SK-N-SH (cell line): ENCODE results near the gene DDRGK1. TPM values are rescaled to one million over a fixed set of nuclear protein-coding genes. Genes with fewer than 3 reads are reported as not detected.

Experiments
- CTCF ChIA-PET: fragments of 300-600, 350-600 bp; formaldehyde crosslinking; extraction: SDS; loops from one replicate; lab custom pipeline; 2021; lab: Yijun Ruan, JAX
- POLR2A ChIA-PET: fragments of 350-600 bp; sonication (Branson Sonifier 250); formaldehyde crosslinking; extraction: SDS; loops from one replicate; lab custom pipeline; 2020; ENCODE audit warnings: antibody characterized with exemption, inconsistent platforms; lab: Yijun Ruan, JAX
- DNase-seq: peaks from one replicate; pipeline ENCODE4 v3.0.0; 2012
- H2AFZ ChIP-seq: fragments of 200-600 bp; sonication (generic); 2 replicates; pipeline ENCODE4 v1.8.1; 2016; ENCODE audit warnings: antibody characterized with exemption, mild to moderate bottlenecking, low read depth
- H3F3A ChIP-seq: fragments of 200-600 bp; sonication (generic); replicated peaks from 2 replicates; pipeline ENCODE3; 2016; ENCODE audit warnings: antibody characterized with exemption, mild to moderate bottlenecking; ENCODE audit not compliant: insufficient read depth
- H3K27ac ChIP-seq, 2 experiments: fragments of 200-500 bp in 1 of 2; fragments of 200-600 bp in 1 of 2; sonication (Bioruptor generic) in 1 of 2; sonication (generic), shearing (Covaris generic) in 1 of 2; 2 replicates each; pipeline versions ENCODE4 v1.5.1 to v1.6.1; 2014 to 2016; ENCODE audit warnings: low read depth in 2 of 2, inconsistent platforms in 1 of 2, low read length in 1 of 2, mild to moderate bottlenecking in 1 of 2, mixed read lengths in 1 of 2
- H3K27me3 ChIP-seq: fragments of 200-600 bp; sonication (generic), shearing (Covaris generic); 2 replicates; pipeline ENCODE4 v1.6.1; 2016; ENCODE audit warnings: mixed run types; ENCODE audit not compliant: insufficient read depth
- H3K36me3 ChIP-seq, 2 experiments: fragments of 200-500 bp in 1 of 2; fragments of 200-600 bp in 1 of 2; sonication (Bioruptor generic) in 1 of 2; sonication (generic) in 1 of 2; replicated peaks in 1 of 2; 2 replicates each; pipeline versions ENCODE3 to v1.5.1; 2014 to 2016; ENCODE audit warnings: low read length in 1 of 2, mild to moderate bottlenecking in 1 of 2; ENCODE audit not compliant: insufficient read depth in 2 of 2, control insufficient read depth in 1 of 2
- H3K4me1 ChIP-seq, 2 experiments: fragments of 200-500 bp in 1 of 2; fragments of 200-600 bp in 1 of 2; sonication (Bioruptor generic) in 1 of 2; sonication (generic), shearing (Covaris generic) in 1 of 2; 2 replicates each; pipeline versions ENCODE4 v1.5.1 to v1.6.1; 2014 to 2016; ENCODE audit warnings: low read depth in 1 of 2, low read length in 1 of 2, mixed run types in 1 of 2; ENCODE audit not compliant: insufficient read depth in 2 of 2, control insufficient read depth in 1 of 2
- H3K4me2 ChIP-seq: fragments of 200-600 bp; sonication (generic), shearing (Covaris generic); 2 replicates; pipeline ENCODE4 v1.6.1; 2017; ENCODE audit warnings: mixed run types
- H3K4me3 ChIP-seq, 2 experiments: fragments of 200-500 bp in 1 of 2; fragments of 200-600 bp in 1 of 2; sonication (Bioruptor generic) in 1 of 2; sonication (generic), shearing (Covaris generic) in 1 of 2; 2 replicates each; pipeline versions ENCODE4 v1.5.1 to v1.8.1; 2014 to 2016; ENCODE audit warnings: low read depth in 2 of 2, inconsistent platforms in 1 of 2, low read length in 1 of 2, mild to moderate bottlenecking in 1 of 2, mixed read lengths in 1 of 2, moderate library complexity in 1 of 2
- H3K79me2 ChIP-seq: fragments of 200-600 bp; sonication (generic); 2 replicates; pipeline ENCODE4 v1.8.1; 2017; ENCODE audit warnings: mild to moderate bottlenecking; ENCODE audit not compliant: insufficient read depth
- H3K9ac ChIP-seq: fragments of 200-600 bp; sonication (generic); 2 replicates; pipeline ENCODE4 v1.6.1; 2017; ENCODE audit warnings: mixed run types
- H3K9me2 ChIP-seq: fragments of 200-600 bp; sonication (generic); 2 replicates; pipeline ENCODE4 v1.6.1; 2017; ENCODE audit warnings: mixed run types
- H3K9me3 ChIP-seq: fragments of 200-600 bp; sonication (generic); 2 replicates; pipeline ENCODE4 v1.6.1; 2017; ENCODE audit warnings: mixed run types, mild to moderate bottlenecking, moderate library complexity
- H4K20me1 ChIP-seq: fragments of 200-600 bp; sonication (generic); 2 replicates; pipeline ENCODE4 v1.6.1; 2017; ENCODE audit warnings: mild to moderate bottlenecking, mixed run types; ENCODE audit not compliant: insufficient read depth
- EP300 ChIP-seq, 2 experiments: IDR thresholded peaks; 2 replicates each; pipeline versions ENCODE4 v1.4.0 to v1.6.1; 2012; ENCODE audit warnings: borderline replicate concordance in 1 of 2, low read depth in 1 of 2, low read length in 1 of 2
- EZH2phosphoT487 ChIP-seq: fragments of 200-600 bp; sonication (generic); IDR thresholded peaks from 2 replicates; pipeline ENCODE4 v1.6.1; 2017; ENCODE audit warnings: low read depth, mixed run types, mild to moderate bottlenecking, antibody characterized with exemption, moderate library complexity, borderline replicate concordance
- FOSL2 ChIP-seq: IDR thresholded peaks from 2 replicates; pipeline ENCODE4 v1.4.0; 2012; ENCODE audit warnings: low read depth, mild to moderate bottlenecking, moderate library complexity, borderline replicate concordance
- FOXJ3 ChIP-seq: sonication (generic); formaldehyde crosslinking; IDR thresholded peaks from 2 replicates; pipeline ENCODE4 v1.5.1; 2020; ENCODE audit warnings: mild to moderate bottlenecking, missing genetic modification reagents
- FOXM1 ChIP-seq: IDR thresholded peaks from 2 replicates; pipeline ENCODE4 v1.4.0; 2012; ENCODE audit warnings: low read depth, mild to moderate bottlenecking
- GABPA ChIP-seq: IDR thresholded peaks from 2 replicates; pipeline ENCODE4 v1.4.0; 2012; ENCODE audit warnings: low read depth, mild to moderate bottlenecking
- GATA2 ChIP-seq: sonication (generic); formaldehyde crosslinking; IDR thresholded peaks from 2 replicates; pipeline ENCODE4 v1.5.0; 2020; ENCODE audit warnings: mild to moderate bottlenecking, missing genetic modification reagents
- JUND ChIP-seq: IDR thresholded peaks from 2 replicates; pipeline ENCODE4 v1.4.0; 2012
- MXI1 ChIP-seq: IDR thresholded peaks from 2 replicates; pipeline ENCODE4 v1.6.1; 2012; ENCODE audit warnings: mild to moderate bottlenecking, low read depth, low read length, improper control_type of control experiment
- NFIC ChIP-seq: IDR thresholded peaks from 2 replicates; pipeline ENCODE4 v1.4.0; 2012; ENCODE audit warnings: borderline replicate concordance
- RFX5 ChIP-seq: IDR thresholded peaks from 2 replicates; pipeline ENCODE4 v1.6.1; 2012; ENCODE audit warnings: mild to moderate bottlenecking, improper control_type of control experiment, low read length
- RXRA ChIP-seq: IDR thresholded peaks from 2 replicates; pipeline ENCODE4 v1.4.0; 2012; ENCODE audit warnings: low read depth, mild to moderate bottlenecking, borderline replicate concordance
- TAF1 ChIP-seq: IDR thresholded peaks from 2 replicates; pipeline ENCODE4 v1.6.1; 2012; ENCODE audit warnings: low read depth, mild to moderate bottlenecking, low read length, moderate library complexity, borderline replicate concordance
- TCF12 ChIP-seq: IDR thresholded peaks from 2 replicates; pipeline ENCODE4 v1.4.0; 2012
- TEAD4 ChIP-seq: IDR thresholded peaks from 2 replicates; pipeline ENCODE4 v1.4.0; 2012; ENCODE audit warnings: mild to moderate bottlenecking, borderline replicate concordance; ENCODE audit not compliant: insufficient read depth
- WGBS: methylation state at CpG from one replicate; pipeline ENCODE4 v1.1.6; 2017; ENCODE audit warnings: low lambda C conversion rate; 5-methylcytosine and 5-hydroxymethylcytosine counted together
- polyA plus RNA-seq, 3 experiments: library from polyadenylated mRNA; depleted of rRNA; stranded (reverse); fragments of >200 nt; gene quantifications; 2 replicates each; pipeline ENCODE4 v1.2.3, GENCODE V29; 2012
- TF ChIP-seq, protein P1 (sequence below): fragments of 200-600 bp; sonication (generic); IDR thresholded peaks from 2 replicates; pipeline ENCODE4 v1.6.1; 2017; ENCODE audit warnings: antibody characterized with exemption, mild to moderate bottlenecking, moderate library complexity
- TF ChIP-seq, protein P2 (sequence below): IDR thresholded peaks from 2 replicates; pipeline ENCODE4 v1.6.1; 2012; ENCODE audit warnings: mild to moderate bottlenecking, low read depth, low read length, moderate library complexity

The DDRGK1 gene
- polyA plus RNA-seq, 1 of the 3 experiments (the other 2 are of a cell fraction): 70.6 TPM

DNA sequence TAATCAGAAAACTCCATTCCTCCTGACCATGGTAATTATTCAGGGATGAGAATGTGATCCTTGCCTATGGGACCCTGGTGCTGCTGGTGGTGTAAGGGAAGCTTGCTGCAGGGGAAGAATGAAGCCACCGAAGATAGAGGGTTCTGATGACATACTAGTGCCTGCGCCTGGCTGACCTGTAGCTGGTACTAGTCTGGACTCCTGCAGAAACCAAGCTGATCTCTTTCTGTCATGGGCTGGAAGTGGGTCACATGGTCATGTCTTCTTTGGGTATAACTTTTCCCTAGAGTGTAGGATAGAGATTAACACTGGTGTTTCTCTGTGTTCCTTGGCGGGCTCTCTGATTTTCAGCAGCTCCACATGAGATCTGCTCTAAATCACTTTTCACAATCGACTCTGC lies 43.2 kb upstream of the DDRGK1 start:
- Histone ChIP-seq H3K36me3 (peaks cover 0 to 19% of the 10 kb centered on the region in 2 experiments), H3K9me2 (no peaks in the 10 kb centered on the region), H3K27me3 (no peaks in the 10 kb centered on the region), H3K4me3 (no peak overlapping the region), H3K4me2 (no peak overlapping the region), H3F3A (no peaks in the 10 kb centered on the region), H3K4me1 (no peaks in the 10 kb centered on the region), H3K9ac (no peak overlapping the region), H3K27ac (no peak overlapping the region), H2AFZ (no peak overlapping the region), H3K79me2 (no peaks in the 10 kb centered on the region), H4K20me1 (no peaks in the 10 kb centered on the region), H3K9me3 (no peaks in the 10 kb centered on the region)
- no peak for DNase-seq
- ChIA-PET CTCF (interaction anchor here (0.7 to 1.4 kb wide), 3 partner anchors 15 to 69 kb away, joined by 3 to 4 read pairs (median 3); no protein-coding TSS in a partner anchor), POLR2A (interaction anchor here (0.6 to 1.5 kb wide), 2 partner anchors 8 to 447 kb away, joined by 4 to 6 read pairs; no protein-coding TSS in a partner anchor)
- WGBS: 70% methylated on average over 3 of the region's 4 CpGs
- no peak for TF ChIP-seq FOXM1
- no peak for TF ChIP-seq MXI1
- TF ChIP-seq, protein P1, sequence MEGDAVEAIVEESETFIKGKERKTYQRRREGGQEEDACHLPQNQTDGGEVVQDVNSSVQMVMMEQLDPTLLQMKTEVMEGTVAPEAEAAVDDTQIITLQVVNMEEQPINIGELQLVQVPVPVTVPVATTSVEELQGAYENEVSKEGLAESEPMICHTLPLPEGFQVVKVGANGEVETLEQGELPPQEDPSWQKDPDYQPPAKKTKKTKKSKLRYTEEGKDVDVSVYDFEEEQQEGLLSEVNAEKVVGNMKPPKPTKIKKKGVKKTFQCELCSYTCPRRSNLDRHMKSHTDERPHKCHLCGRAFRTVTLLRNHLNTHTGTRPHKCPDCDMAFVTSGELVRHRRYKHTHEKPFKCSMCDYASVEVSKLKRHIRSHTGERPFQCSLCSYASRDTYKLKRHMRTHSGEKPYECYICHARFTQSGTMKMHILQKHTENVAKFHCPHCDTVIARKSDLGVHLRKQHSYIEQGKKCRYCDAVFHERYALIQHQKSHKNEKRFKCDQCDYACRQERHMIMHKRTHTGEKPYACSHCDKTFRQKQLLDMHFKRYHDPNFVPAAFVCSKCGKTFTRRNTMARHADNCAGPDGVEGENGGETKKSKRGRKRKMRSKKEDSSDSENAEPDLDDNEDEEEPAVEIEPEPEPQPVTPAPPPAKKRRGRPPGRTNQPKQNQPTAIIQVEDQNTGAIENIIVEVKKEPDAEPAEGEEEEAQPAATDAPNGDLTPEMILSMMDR: no peak
- TF ChIP-seq EP300 (IDR thresholded peaks at IDR 0.05; ENCODE audit: borderline replicate concordance in 1 of 2, low read depth in 1 of 2, low read length in 1 of 2): no peak
- no peak for TF ChIP-seq JUND
- no peak for TF ChIP-seq GABPA
- no peak for TF ChIP-seq RFX5
- TF ChIP-seq, protein P2, sequence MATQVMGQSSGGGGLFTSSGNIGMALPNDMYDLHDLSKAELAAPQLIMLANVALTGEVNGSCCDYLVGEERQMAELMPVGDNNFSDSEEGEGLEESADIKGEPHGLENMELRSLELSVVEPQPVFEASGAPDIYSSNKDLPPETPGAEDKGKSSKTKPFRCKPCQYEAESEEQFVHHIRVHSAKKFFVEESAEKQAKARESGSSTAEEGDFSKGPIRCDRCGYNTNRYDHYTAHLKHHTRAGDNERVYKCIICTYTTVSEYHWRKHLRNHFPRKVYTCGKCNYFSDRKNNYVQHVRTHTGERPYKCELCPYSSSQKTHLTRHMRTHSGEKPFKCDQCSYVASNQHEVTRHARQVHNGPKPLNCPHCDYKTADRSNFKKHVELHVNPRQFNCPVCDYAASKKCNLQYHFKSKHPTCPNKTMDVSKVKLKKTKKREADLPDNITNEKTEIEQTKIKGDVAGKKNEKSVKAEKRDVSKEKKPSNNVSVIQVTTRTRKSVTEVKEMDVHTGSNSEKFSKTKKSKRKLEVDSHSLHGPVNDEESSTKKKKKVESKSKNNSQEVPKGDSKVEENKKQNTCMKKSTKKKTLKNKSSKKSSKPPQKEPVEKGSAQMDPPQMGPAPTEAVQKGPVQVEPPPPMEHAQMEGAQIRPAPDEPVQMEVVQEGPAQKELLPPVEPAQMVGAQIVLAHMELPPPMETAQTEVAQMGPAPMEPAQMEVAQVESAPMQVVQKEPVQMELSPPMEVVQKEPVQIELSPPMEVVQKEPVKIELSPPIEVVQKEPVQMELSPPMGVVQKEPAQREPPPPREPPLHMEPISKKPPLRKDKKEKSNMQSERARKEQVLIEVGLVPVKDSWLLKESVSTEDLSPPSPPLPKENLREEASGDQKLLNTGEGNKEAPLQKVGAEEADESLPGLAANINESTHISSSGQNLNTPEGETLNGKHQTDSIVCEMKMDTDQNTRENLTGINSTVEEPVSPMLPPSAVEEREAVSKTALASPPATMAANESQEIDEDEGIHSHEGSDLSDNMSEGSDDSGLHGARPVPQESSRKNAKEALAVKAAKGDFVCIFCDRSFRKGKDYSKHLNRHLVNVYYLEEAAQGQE: no peak
- no peak for TF ChIP-seq RXRA
- no peak for TF ChIP-seq EZH2phosphoT487
- TF ChIP-seq NFIC: no peak
- TF ChIP-seq TEAD4: no peak
- no peak for TF ChIP-seq TAF1
- TF ChIP-seq GATA2 (CRISPR knock-in tag): no peak
- TF ChIP-seq FOSL2: no peak
- TF ChIP-seq FOXJ3 (CRISPR knock-in tag): no peak
- TF ChIP-seq TCF12: no peak
